Activated naive CD4-positive, alpha-beta T cell treated with Interleukin-2 at 50 U/mL for 16 hours (primary cell): Measurements from ENCODE around the gene ZNF438.

Source experiments
- DNase-seq: peaks from one replicate; pipeline ENCODE4 v3.0.0-alpha.2; 2020

ZNF438 gene

GRCh38 chr10:30840395-30841050 lies 191.1 kb downstream of the ZNF438 start:
- no peak for DNase-seq

DNA sequence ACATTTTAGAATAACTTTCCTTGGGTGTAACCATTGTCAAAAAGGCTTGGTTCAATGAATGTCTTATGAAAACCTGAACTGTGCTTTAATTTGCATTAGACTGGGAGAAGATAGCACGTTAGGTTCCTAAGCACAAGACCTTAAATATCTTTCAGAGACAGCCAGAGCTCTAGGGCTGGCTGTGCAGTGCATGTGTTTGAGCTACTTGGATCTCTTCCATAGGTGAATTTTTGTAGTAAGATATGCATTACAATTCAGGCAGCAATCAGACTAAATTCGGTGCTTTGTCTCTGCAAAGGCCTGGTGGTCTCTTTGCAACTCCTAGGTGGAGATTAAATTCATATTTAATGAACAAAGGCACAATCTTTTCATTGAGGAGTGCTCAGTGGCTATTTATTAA lies 192.0 kb downstream of the ZNF438 start:
- no peak for DNase-seq

GRCh38 chr10:30836406-30836805 lies 195.3 kb downstream of the ZNF438 start:
- no peak for DNase-seq

DNA sequence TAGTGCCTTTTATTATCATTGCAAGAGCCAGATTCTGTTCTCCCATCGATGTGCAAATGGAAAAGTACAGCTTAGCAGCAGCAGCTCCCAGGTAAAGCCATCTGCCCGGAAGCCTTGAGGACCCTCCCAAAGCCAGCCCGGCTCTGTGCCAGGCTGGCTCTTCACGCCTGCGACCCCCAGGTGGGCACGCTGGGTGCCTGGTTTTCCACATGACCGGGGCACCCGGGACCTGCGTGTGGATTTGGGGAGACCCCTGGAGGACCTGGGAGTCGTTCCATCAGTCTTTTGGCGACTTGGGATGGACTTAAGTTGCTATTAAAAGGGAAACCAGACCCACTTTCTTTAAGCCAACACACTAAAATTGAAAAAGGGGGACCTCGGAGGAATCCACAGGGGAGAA lies 196.5 kb downstream of the ZNF438 start:
- no peak for DNase-seq

GRCh38 chr10:30834651-30835050 lies 197.0 kb downstream of the ZNF438 start:
- DNase-seq, result no peak

GRCh38 chr10:30834153-30834552 lies 197.5 kb downstream of the ZNF438 start:
- no peak for DNase-seq

DNA sequence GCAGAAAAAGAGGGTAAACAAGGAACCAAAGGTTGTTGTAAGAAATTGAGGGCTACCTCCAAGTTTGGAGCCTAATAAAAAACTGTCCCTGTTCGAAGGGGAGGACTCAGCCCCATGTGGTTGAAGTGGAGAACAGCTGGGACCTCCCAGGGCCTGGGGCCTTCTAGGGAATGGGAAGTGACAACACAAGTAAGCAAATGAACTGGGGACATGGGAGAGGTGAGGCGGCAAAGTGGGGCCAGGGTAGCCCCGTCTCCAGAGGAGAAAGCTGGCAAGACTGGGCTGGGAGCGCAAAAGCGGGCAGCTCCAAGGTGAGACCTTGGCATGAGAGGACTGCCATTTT lies 198.1 kb downstream of the ZNF438 start:
- no peak for DNase-seq

- no peak for DNase-seq
These were observed 198.7 kb downstream of the ZNF438 start for GRCh38 chr10:30832749-30833627.

GRCh38 chr10:30832001-30832748 lies 199.5 kb downstream of the ZNF438 start:
- DNase-seq, result no peak

DNA sequence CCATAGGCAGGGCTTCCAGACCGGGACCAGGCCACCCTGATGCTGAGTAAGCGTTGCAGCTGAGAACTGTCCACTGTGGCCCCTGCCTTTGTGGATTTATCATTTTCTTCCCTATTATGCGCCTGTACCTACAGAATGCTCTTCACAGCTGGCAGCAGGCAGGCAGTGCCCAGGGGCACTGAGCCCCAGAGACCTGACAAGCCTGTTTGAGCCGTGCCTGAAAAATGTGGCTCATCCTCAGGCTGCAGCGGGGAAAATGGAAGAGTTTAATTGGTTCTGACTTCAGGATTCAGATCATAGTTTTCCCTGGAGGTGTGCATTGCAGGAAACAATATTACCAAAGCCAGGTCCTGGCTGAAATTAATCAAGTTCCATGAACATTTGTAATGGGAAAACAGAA lies 200.2 kb downstream of the ZNF438 start:
- no peak for DNase-seq

GRCh38 chr10:30830315-30831230 lies 201.1 kb downstream of the ZNF438 start:
- no peak for DNase-seq

GRCh38 chr10:30829901-30830300 lies 201.8 kb downstream of the ZNF438 start:
- DNase-seq, result no peak

GRCh38 chr10:30828680-30829079 lies 203.0 kb downstream of the ZNF438 start:
- DNase-seq, result no peak

DNA sequence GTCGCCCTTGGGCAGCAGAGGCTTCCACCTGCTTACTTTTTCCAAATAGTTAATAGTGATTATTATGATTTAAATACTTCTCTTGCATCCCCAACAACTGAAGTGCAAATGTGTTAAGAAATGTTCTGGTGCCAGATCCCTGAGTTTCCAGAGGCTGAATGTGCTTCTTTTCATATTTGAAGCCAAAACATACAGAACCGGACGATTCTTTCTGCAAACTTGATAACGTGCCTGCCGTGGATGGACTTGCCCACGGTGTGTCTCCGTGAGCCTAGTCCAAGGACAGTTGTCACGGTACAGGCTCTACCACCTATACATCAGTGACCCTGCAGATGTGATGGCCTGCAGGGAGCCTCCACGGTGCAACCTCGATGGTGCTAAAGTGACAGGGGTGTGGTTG lies 203.5 kb downstream of the ZNF438 start:
- DNase-seq, result no peak

DNA sequence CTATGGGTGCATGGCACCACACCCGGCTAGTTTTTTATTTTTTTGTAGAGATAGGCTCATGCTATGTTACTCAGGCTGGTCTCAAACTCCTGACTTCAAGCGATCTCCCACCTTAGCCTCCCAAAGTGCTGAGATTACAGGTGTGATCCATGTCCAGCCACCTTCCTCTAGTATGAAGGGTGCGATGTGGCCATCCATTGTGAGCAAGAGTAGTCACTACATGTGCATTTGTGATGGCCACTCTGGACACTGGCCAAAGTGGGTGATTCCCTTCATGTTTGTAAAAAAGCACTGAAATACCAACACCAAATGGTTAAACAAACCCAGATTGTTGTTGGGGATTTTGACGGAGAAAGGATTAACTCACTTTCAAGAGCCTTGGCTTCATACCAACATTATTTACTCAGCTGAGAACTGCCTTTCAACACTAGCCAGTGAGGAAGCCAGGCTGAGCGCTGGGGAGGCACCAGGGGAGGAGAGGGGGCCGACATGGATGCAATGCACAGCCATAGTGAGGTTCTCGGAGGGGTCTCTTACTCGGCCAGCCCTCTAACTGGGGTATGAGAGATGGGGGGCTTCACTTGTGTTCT lies 204.0 kb downstream of the ZNF438 start:
- DNase-seq, result no peak

GRCh38 chr10:30826679-30827078 lies 205.0 kb downstream of the ZNF438 start:
- no peak for DNase-seq

- no peak for DNase-seq
These were observed 206.2 kb downstream of the ZNF438 start for GRCh38 chr10:30825495-30825894.

GRCh38 chr10:30825022-30825421 lies 206.6 kb downstream of the ZNF438 start:
- no peak for DNase-seq

DNA sequence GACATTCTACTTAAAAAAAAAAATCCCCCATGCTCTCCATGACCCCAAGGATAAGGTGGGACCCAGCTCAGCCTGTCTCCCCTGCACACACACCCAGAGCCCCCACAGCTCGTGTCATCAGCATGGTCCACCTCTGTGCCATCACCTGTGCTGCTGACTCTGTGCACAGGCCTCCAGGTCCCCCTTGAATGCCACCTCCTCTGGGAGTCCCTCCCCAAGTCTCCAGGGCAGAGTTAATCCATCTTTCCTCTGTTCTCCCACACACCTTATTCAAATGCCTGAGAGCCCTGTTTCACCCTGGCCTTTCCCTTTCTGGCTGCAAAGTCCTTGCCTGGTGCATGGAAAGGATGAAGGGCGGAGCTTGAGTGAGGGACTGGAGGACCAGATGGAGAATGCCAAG lies 208.0 kb downstream of the ZNF438 start:
- no peak for DNase-seq

GRCh38 chr10:30822693-30823465 lies 208.8 kb downstream of the ZNF438 start:
- no peak for DNase-seq

DNA sequence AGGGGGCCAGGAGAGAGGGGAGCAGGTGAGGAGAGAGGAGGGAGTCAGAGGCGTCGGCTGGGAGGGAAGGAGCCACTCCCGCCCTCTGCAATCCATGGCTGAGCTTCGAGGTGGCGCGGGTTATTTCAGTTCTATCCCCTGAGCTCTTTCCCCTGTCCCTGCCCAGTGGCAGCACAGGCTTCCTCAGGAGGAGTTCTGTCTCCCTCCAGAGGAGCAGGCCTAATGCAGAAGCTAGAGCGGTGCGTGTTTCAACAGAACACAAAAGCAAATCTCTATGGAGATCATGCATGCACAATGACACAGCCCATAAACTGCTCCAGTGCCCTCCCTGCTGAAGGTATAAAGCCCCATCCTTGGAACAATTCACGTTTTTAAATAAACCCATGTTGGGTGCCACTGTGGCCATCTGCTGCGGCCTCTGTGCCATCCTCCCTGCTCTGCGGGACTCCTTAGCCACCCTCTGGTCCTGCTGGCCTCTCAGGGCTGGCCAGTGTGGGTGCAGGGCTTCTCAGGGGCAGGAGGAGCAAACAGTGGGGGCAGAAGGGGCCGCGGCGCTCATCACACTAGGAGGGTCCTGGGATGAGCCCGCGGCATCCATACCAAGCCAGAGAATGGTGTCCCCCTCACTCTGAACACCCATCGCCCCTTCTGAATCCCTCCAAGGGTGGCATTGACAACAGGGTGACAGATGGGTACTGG lies 209.5 kb downstream of the ZNF438 start:
- DNase-seq, result no peak
